Measurements from ENCODE around the gene LEMD2. TPM values are rescaled to one million over a fixed set of nuclear protein-coding genes. Genes with fewer than 3 reads are reported as not detected.

Gene LEMD2
- total and polyA plus RNA-seq, 2 of the 4 experiments (the other 2 are of a cell fraction), result 26.5 to 43.6 TPM

GRCh38 chr6:33790379-33790778 lies 1.4 kb upstream of the LEMD2 start:
- Histone ChIP-seq H3K4ac (ENCODE audit: low read depth, low read length) (no peak overlapping the region), H2BK5ac (ENCODE audit: low read depth, low read length, poor library complexity, severe bottlenecking) (no peak overlapping the region), H3K4me2 (ENCODE audit: low read depth, low read length) (no peak overlapping the region), H3K18ac (ENCODE audit: low read depth, low read length) (no peak overlapping the region), H4K8ac (ENCODE audit: low read depth in 2 of 2, low read length in 2 of 2) (no peak overlapping the region), H3K14ac (replicated peaks; ENCODE audit: low read depth, low read length) (no peak overlapping the region), H2BK120ac (ENCODE audit: low read depth, low read length) (no peak overlapping the region), H3K9me3 (ENCODE audit: control insufficient read depth, insufficient read depth, low read length) (no peaks in the 10 kb centered on the region), H2AK9ac (replicated peaks; ENCODE audit: low read depth, low read length, poor library complexity) (no peak overlapping the region), H2AFZ (replicated peaks; ENCODE audit: low read length, poor library complexity) (no peak overlapping the region), H3K9me1 (ENCODE audit: insufficient read depth, low read length) (peaks cover 8% of the 10 kb centered on the region; the same call in 1 of the 2 replicates), H3K27ac (ENCODE audit: insufficient read depth, low read length) (no peak overlapping the region), H2AK5ac (ENCODE audit: low read depth, low read length) (no peak overlapping the region), H3K4me1 (ENCODE audit: control insufficient read depth, insufficient read depth, low read length) (peaks cover 13% of the 10 kb centered on the region), H4K20me1 (ENCODE audit: insufficient read depth, low read length) (peaks cover 22% of the 10 kb centered on the region), H4K5ac (ENCODE audit: low read depth, low read length) (no peak overlapping the region), H4K91ac (ENCODE audit: insufficient read depth, low read depth, low read length) (no peak overlapping the region), H3K23ac (ENCODE audit: low read depth, low read length) (no peak overlapping the region), H3K56ac (ENCODE audit: extremely low read depth, insufficient read depth, low read length) (no peak overlapping the region), H2BK20ac (ENCODE audit: low read depth, low read length) (no peak overlapping the region), H3K4me3 (ENCODE audit: insufficient read depth, low read depth, low read length) (no peak overlapping the region), H3K9ac (ENCODE audit: low read depth, low read length) (no peak overlapping the region), H3K79me1 (ENCODE audit: low read depth in 1 of 2, low read length in 2 of 2) (peaks cover 17 to 36% of the 10 kb centered on the region in 2 experiments; a peak in 3 of 4 replicates), H3K27me3 (ENCODE audit: control insufficient read depth, insufficient read depth, low read length) (peaks cover 8% of the 10 kb centered on the region), H2BK15ac (ENCODE audit: low read depth, low read length) (no peak overlapping the region), H3K36me3 (ENCODE audit: control insufficient read depth, insufficient read depth, low read length) (peaks cover 3% of the 10 kb centered on the region)
- WGBS, 2 experiments (ENCODE audit: extremely low coverage in 2 of 2, insufficient read length in 1 of 2), result no CpG with 5 or more reads among the region's 2 CpGs
- ATAC-seq (ENCODE audit: low read depth) (no peak), DNase-seq (no peak)
- dilution Hi-C loops (cut with HindIII; ENCODE audit: low sequenced_read_pairs, unreplicated experiment) (no loop called here), intact Hi-C loops (cut with micrococcal nuclease) (no loop called here), in situ Hi-C loops (cut with MboI; ENCODE audit: low sequenced_read_pairs) (no loop called here)
- TF ChIP-seq MAFK (IDR thresholded peaks at IDR 0.05; ENCODE audit: low read depth, low read length) (no peak), RFX5 (IDR thresholded peaks at IDR 0.05; ENCODE audit: low read depth, low read length) (no peak), RCOR1 (IDR thresholded peaks at IDR 0.05; ENCODE audit: insufficient replicate concordance, low read length) (no peak), USF2 (IDR thresholded peaks at IDR 0.05; ENCODE audit: low read depth, low read length) (no peak), CEBPB (IDR thresholded peaks at IDR 0.05; ENCODE audit: low read depth, low read length) (no peak), BHLHE40 (IDR thresholded peaks at IDR 0.05; ENCODE audit: low read depth, low read length) (no peak)
- CTCF ChIA-PET, result no interaction called here
- TSS peak; percentile 20 for BruUV-seq (replicated peaks)
- POLR2A ChIA-PET (ENCODE audit: unreplicated experiment), result no interaction called here
